Stimulated activated CD4-positive, alpha-beta T cell treated with anti-CD3 and anti-CD28 coated beads, Interleukin-1b, Interleukin-23, amount 100 ng/mL, for 1 hour (primary cell): Measurements from ENCODE around the gene ABHD17C.
"Not testable (repeated sequence)": the region's sequence is repeated elsewhere in the genome, so short reads cannot be mapped to it uniquely, and the experiment has no call there.

Experiments
- DNase-seq, 2 donors: peaks; one replicate each; pipeline ENCODE4 v3.0.0-alpha.2; 2020; ENCODE audit warnings: low read depth in 2 of 2

Gene ABHD17C

GRCh38 chr15:80730926-80731325, 35.8 kb downstream of the ABHD17C start:
- no peak for DNase-seq

DNA sequence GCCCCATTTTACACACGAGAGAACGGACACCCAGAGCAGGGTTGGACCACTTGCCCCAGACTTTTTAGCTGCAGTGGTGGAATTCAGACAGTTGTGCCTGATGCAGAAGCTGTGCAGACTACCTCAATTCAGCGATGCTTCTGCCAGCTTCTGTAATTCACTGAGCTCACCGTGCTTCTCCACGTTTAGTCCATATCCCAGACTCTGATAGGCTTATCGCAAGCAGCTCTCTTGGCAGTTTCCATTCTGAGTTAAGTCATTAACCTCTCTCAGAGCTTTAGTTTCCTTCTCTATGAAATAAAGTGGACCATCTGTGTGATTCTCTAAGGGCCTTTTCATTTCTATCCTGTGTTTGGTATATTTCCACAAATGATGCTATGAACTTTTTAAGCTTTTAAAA, 37.1 kb downstream of the ABHD17C start:
- DNase-seq, result no peak

DNA sequence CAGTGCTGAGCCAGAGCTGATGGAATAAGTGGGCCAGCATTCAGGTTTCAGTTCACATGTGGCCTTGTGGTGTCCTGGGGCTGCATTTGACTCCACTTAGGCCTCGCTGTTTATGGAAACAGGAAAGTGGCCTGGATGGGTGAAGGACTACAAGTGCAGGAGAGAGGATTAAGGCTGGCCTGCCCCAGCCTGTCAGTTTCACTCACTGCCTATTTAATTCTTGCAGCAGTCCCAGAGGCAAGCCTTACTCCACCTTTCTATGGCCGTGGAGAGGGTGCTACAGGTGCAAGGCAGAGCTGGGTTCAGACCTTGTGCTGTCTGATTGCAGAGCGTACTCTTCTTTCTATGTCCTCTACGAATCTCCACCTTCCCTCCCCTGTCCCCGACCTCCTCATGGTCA, 37.7 kb downstream of the ABHD17C start:
- no peak for DNase-seq

DNA sequence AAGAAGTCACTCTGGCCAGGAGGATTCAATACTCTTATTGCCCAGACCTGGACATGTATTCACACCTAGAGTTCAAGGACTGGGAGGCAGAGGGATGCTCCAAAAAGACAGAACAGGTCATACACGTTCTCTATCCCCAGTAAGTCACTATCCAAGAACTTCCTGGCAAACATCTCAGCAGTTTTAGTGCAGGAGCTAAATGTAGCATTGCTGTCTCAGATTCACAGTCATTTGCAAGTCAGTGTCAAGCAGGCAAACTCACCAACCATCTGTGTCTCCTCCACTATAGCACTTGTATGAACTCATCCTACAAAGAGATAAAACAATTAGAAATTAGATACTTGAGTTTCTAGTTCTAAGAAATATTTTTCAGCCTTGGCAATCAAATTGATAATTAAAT, 38.4 kb downstream of the ABHD17C start:
- no peak for DNase-seq

DNA sequence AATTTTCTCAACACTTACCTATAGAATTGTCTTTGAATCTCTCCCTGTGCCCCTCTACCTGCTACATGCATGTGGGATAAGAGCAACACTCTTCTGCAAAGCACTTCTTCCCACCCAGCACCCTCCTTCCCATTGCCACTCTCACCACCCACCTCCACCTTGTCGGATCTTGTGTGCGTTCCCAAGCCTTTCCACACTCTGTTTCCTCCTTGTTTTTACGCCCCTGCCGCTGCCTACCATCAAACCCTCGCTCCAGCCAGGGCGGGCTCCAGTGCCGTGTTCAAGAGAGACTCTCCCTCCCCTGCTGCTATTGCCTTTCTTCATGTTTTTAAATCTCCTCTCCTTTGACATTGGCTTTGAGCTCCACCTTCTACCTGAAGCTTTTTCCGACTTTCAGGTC, 40.2 kb downstream of the ABHD17C start:
- no peak for DNase-seq

- no peak for DNase-seq
Observed at GRCh38 chr15:80736560-80736959, 41.5 kb downstream of the ABHD17C start.

DNA sequence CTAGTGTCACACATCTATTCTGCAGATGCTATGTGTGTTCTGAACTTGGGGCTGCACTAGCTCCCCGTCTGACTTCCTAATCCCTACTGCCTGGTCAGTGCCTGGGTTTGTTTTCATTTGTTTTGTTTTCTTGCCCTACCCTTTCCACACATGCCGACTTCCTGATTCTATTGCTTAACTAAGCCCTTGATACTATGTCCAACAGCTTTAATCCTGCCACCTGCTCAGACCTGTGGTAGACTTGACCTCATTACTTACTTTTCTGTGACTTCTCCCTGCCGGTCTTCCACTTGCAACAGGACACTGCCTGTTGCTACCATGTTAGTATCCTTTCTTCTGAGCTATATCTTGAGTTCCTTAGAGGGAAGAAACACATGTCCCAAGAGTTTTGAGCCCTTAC, 44.8 kb downstream of the ABHD17C start:
- DNase-seq, result no peak

DNA sequence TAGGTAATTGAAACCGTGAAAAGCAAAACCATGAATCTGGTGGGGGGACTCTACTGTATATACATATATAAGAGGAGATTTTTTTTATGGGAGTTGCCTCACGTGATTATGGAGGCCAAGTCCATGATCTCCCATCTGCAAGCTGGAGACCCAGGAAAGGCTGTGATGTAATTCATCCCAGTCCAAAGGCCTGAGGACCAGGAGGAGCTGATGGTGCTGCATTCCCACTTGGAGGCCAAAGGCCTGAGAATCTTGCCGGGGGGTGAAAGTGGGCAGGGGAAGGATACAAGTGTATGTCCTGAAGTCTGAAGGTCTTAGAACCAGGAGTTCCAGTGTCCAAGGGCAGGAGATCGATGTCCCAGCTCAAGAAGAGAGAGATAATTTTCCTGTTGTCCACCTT, 47.0 kb downstream of the ABHD17C start:
- no peak for DNase-seq

GRCh38 chr15:80743189-80743833, 48.2 kb downstream of the ABHD17C start:
- DNase-seq, result no peak

GRCh38 chr15:80744415-80744814, 49.3 kb downstream of the ABHD17C start:
- no peak for DNase-seq

GRCh38 chr15:80744826-80745225, 49.7 kb downstream of the ABHD17C start:
- no peak for DNase-seq

DNA sequence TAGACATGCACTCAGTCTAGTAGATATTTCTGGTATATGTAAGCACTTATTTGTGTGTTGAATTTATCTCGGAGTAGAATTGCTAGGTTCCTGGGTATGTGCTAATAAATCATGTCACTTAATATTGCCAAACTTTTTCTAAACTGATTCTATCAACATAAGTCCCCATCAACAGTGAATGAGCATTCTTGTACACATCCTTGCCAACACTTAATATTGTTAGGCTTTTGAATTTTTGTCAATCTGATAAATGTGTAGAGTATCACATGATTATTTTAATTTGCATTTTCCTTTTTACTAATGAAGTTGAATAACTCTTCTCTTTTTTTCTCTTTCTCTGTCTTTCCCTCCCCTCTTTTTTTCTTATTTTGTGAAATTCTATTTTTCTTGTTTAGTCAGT, 50.8 kb downstream of the ABHD17C start:
- no peak for DNase-seq

- DNase-seq, result no peak
Observed at GRCh38 chr15:80747317-80748053, 52.4 kb downstream of the ABHD17C start.

DNA sequence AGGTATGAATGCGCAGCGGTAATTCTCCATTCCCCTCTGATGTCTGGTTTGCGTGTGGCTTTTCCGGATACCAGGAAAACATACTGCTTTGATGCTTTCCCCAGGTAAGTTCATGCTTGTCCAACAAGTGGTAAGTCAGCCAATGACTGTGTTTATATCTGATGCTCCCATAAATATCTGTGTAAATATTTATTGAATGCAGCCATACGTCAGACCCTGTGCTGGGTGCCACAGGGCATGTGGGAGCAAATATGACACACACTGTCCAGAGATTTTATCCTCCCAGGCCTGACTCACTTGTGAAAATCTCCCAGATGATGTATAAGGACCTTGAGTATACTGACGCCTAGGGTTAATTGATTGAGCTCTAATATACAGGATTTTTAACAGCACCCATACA, 54.5 kb downstream of the ABHD17C start:
- no peak for DNase-seq

DNA sequence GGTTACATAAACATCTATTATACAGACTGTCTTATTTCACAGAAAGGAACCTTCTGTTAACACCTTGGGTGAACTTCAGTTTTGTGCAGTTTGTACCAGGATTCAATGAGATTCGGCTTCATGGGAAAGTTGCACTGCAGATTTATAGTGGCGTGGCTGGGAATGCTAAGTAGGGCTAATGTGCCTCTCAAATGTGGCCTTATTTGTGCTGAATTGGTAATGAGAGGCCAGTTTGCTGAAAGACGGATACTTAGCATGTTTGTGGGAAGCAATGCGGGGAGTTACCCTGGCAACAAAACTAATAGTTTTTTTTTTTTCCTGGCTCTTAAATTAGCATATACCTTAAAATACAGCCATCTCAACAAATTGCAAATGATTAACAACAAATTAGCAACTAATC, 55.5 kb downstream of the ABHD17C start:
- DNase-seq, result no peak

- no peak for DNase-seq
Observed at GRCh38 chr15:80752204-80752603, 57.1 kb downstream of the ABHD17C start.

DNA sequence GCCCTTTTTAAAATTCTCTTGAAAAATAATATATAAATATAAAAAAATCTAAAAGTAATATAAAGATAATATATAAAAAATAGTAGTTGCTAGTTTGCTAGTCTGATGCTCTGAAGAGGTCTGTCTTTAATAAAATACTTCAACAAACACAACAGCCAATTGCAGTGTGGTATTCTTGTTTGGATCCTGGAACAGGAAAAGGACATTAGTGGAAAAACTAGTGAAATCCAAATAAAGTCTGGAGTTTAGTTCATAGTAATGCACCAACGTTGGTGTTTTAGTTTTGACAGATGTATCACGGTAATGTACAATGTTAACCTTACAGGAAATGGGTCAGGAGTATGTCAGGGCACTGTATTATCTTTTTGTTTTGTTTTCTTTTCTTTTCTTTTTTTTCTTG, 58.1 kb downstream of the ABHD17C start:
- DNase-seq, result no peak

DNA sequence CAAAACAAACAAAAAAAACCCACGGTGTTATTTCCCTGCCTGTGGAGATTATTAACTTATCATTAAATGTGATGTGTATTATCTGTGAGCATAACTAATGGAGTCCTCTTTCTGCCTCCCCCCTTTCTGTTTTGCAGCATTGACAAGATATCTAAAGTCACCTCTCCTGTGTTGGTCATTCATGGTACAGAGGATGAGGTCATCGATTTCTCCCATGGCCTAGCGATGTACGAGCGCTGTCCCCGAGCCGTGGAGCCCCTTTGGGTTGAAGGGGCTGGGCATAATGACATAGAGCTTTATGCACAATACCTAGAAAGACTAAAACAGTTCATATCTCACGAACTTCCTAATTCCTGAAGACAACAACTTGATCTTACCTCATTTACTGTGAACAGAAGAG, 58.9 kb downstream of the ABHD17C start:
- no peak for DNase-seq

- DNase-seq, result no peak
Observed at GRCh38 chr15:80755885-80756284, 60.8 kb downstream of the ABHD17C start.

GRCh38 chr15:80758130-80758745, 63.1 kb downstream of the ABHD17C start:
- DNase-seq, result no peak

GRCh38 chr15:80760960-80761359, 65.8 kb downstream of the ABHD17C start:
- DNase-seq, result no peak

GRCh38 chr15:80761754-80762153, 66.6 kb downstream of the ABHD17C start:
- DNase-seq, result no peak

DNA sequence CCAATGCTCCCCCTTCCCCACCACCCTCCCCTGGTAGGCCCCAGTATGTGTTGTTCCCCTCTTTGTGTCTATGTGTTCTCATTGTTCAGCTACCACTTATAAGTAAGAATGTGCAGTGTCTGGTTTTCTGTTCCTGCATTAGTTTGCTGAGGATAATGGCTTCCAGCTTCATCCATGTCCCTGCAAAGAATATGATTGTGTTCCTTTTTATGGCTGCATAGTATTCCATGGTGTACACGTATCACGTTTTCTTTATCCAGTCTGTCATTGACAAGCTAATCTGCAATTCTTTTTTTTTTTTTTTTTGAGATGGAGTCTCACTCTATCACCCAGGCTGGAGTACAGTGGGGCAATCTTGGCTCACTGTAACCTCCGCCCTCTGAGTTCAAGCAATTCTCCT, 68.1 kb downstream of the ABHD17C start:
- DNase-seq, result not testable (repeated sequence)
